GM19351 (cell line): Measurements from ENCODE around the gene FAM83B.
"Not testable (repeated sequence)": the region's sequence is repeated elsewhere in the genome, so short reads cannot be mapped to it uniquely, and the experiment has no call there.

ENCODE experiments used
- ATAC-seq: cut with Tn5 transposase; IDR thresholded peaks from one replicate; pipeline ENCODE4 v1.9.1; 2021; ENCODE audit warnings: mild to moderate bottlenecking, moderate library complexity; ENCODE audit not compliant: unreplicated experiment

FAM83B gene

DNA sequence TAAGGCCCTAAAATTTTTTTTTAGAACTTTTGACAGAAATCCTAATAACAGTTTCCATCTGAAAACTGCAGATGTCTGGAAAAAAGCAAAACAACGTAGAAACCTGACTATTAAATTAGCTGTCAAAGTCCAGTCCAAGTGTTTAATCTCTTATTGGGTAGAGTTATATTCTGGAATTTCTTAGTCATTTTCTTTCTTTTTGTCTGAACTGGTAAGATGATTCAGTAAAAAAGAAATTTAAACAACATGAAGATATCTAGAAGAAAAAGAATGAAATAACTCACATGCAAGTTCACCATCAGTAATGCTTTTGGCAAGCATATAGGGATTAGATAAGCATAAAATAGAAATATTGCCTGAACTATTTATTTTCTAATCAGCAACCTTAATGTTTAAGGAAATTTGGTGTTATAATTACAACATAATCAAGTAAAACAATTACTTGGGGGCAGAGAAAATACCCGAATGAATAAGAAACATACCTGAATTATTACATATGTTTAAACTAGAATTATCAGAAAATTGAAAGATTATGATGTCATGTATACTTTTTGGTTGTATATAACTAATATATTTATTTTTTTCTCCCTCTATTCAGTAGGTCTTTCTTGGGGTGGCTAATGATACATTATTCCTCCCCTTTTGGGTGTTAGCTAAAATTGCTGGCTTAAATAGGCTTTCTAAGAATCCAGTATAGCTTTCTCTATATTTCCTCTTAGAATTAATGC, 51.1 kb downstream of the FAM83B start:
- ATAC-seq: no peak

DNA sequence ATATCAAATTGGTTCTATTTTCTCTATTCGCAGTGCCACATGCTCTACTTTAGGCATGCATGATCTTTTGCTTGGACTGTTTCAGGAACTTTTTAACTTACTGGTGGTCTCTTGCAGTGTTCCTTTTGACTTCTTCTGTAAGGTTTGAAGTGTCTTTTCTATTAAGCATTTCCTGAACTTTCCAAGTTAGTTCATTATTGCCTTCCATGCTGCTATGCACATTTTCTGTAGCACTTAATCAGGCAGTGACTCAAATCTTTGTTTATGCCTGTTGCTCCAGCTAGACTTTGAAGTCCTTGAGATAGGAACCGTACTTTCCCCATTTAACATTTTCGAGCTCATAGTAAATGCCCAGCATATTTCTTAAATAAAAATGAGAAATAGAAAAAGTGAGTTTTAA, 52.2 kb downstream of the FAM83B start:
- ATAC-seq: no peak

DNA sequence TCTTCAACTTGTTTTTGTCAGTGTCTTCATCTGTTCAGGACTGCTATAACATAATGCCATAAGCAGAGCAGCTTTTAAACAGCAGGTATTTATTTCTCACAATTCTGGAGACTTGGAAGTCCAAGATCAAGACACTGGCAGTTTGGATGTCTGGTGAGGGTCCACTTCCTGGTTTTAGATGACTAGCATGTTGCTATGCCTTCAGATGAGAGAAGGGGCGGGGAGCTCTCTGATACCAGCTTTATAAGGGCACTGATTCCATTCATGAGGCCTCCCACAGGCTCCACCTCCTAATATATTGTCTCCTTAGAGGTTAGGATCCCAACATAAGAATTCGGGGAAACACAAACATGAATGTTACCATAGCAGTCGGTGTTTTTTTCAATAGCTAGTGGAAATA, 52.9 kb downstream of the FAM83B start:
- no peak for ATAC-seq

DNA sequence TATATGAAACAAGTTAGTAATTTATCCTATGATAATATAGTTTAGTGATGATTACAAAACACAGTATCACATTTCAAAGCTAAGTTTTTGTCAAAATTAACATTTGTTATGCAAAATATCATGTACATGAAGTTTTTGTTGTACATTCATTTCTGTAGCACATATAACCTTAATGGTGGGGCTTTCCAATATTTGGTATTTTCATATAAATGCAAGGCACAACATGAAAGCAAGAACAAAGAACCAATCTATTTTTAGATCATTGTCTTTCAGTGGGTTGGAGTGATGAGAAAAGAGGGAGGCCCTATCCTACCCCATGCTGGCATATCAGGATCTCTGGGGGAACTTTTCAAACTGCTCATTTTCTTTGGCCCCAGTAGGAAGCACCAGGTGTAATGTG, 53.4 kb downstream of the FAM83B start:
- no peak for ATAC-seq

GRCh38 chr6:54900666-54901065, 54.1 kb downstream of the FAM83B start:
- ATAC-seq: no peak

GRCh38 chr6:54903884-54904283, 57.3 kb downstream of the FAM83B start:
- no peak for ATAC-seq

DNA sequence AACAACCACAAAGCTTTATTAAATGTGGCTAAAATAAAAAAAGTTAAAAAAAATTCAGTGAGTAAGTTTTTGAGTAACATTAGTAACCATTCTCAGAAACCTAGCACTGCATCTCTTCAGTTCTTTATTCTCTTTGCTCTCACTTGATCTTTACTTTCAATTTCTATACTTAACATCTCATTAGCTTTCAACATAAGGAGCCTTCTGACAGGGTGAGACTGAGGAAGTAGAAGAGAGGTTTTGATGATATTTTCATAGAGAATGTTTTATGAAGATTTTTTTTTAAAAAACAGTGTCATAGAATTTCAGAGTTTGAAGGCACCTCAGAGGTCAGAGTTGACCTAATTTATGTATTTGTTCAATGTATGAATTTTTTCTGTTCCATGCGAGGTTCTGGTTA, 60.8 kb downstream of the FAM83B start:
- no peak for ATAC-seq

DNA sequence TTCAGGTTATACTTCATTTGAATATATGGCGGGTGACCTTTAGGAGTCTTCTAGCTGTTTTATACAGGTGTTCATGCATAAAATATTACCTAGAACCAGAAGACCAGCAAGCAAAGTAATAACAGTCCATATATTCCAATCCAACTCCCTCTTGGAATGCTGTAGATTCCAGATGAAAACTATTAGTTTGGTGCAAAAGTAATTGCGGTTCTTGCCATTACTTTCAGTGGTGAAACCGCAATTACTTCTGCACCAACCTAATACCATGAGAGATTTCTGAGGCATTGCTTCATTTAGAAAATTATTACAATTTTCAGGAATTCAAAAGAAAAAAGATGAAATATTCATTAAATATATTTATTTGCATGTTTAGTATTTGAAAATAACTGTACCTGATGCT, 62.6 kb downstream of the FAM83B start:
- ATAC-seq: no peak

- ATAC-seq: no peak
Observed at GRCh38 chr6:54910431-54910884, 63.9 kb downstream of the FAM83B start.

- no peak for ATAC-seq
Observed at GRCh38 chr6:54910921-54911320, 64.3 kb downstream of the FAM83B start.

DNA sequence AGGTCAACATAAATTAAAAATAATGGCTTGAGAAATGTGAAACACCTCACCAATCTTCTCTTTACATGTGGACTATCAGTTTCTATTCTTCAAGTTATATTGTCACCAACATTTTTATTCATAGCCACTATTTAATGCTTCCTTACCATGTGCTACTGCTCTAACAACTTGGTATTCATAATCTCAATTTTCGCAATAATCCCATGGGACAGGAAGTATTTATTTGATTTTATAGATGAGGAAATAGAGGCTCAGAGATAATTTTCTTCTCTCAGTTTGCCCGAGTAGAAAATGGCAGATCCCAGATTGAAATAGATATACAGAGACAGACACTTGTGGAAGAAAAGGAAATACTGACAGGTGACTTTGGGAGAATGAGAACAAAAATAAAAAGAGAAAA, 66.6 kb downstream of the FAM83B start:
- ATAC-seq: no peak

DNA sequence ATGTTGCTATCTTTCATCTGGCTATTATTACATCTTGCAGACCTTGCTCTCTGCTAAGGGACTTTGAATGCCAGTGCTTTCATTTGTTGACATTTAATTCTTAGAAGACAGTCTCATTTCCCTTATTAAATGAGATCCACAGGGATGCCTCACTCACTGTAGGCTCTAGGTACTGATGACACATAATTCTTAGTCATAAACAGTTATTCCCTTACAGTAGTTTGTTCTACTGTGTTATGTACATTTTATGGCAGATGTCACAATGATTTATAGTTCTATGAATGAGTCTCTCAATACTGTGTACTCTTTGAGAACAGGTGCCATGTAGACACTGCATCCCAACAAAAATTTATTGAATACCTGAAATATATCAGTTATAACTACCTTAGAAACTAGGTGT, 70.3 kb downstream of the FAM83B start:
- ATAC-seq: no peak

DNA sequence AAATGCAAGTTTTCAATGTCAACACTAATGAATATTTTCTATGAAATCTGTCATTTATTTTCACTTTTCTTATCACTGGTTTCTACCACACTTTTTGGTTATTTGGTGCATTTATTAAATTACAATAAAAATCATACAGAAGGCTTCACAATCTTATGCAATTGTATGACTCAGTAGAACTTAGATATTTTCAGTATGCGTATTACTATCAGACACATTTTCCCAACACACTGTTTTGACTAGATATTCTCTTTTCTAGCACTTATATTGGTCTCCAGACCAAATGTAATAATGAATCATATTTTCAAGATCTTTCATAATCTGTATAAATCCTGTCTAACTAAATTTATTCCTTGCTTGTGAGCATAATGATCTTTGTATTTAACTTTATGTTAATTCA, 74.1 kb downstream of the FAM83B start:
- no peak for ATAC-seq

DNA sequence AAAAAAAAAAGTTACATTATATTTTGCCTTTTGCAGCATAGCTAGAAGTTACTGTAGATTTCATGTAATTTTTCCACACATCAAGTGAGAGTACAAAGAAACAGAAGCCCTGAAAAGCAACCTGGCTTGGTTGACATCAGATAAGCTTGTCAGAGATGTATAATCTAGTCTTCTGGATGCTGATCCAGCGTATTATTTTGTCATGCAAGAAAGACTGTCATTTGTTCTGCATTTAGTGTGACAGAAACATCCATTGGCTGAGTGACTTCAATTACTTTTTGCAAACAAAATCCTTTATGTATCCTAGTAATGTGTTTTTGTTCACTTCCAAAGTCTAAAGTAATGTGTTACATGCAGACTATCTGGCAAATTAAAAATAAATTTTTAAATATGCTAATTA, 75.3 kb downstream of the FAM83B start:
- no peak for ATAC-seq

DNA sequence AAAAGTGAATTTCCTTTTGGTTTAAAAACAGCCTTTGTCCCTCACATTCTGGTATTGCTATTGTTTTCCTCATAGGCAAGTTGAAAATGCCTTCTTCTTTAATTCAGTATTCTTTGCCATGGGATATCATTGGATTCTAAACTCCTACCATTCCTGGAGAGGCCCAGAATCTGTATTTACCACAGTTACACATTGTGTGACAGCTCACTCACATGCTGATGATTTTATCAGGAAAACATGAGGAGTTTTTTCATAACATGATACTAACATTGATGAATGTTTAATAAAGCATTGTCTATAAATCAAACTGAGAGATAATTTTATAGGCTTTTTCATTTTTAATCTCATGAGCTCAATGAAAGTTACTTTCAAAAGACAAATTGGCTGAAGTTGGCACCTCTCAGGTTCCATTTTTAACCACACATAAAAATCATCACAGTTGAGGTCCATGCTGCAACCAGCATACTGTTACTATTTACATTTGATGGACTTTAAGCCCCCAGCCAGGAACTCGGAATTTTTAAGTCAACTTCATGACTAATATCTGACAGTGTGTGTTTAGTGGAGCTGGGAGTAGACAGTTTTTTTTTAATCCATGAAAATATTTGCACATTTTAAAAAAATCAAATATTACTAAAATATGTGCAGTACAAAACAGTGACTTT, 82.8 kb downstream of the FAM83B start:
- ATAC-seq: no peak

GRCh38 chr6:54932622-54933021, 86.1 kb downstream of the FAM83B start:
- no peak for ATAC-seq

GRCh38 chr6:54935739-54936138, 89.2 kb downstream of the FAM83B start:
- no peak for ATAC-seq

GRCh38 chr6:54937371-54937770, 90.8 kb downstream of the FAM83B start:
- no peak for ATAC-seq

GRCh38 chr6:54957698-54958097, 111.1 kb downstream of the FAM83B start:
- no peak for ATAC-seq

DNA sequence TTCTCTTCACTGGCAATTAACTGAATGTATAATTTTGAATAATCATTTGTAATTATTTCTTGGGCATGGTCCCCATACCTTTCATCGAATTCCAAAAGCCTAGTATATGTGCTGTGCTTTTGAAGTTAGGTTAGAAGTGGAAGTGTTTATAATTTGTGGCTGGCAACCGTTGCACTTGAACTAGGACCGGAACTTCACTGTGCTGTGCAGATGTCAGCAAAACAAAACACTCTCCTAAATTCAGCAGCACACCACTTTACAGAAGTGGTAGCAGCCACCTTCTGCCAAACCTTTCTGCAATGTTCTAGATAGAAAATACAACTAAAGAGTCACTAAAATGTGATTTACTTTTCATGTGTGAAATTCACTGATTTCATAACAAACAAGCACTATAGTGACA, 111.9 kb downstream of the FAM83B start:
- ATAC-seq: no peak

- ATAC-seq: no peak
Observed at GRCh38 chr6:54959820-54960219, 113.2 kb downstream of the FAM83B start.

- ATAC-seq: not testable (repeated sequence)
Observed at GRCh38 chr6:54961372-54961771, 114.8 kb downstream of the FAM83B start.

GRCh38 chr6:54970337-54970736, 123.8 kb downstream of the FAM83B start:
- no peak for ATAC-seq
